Hepatocyte (in vitro differentiated cells): ENCODE results near the gene CLK2. TPM values are rescaled to one million over a fixed set of nuclear protein-coding genes. Genes with fewer than 3 reads are reported as not detected.

Experiments used
- DNase-seq: peaks from one replicate; pipeline ENCODE4 v3.0.0-alpha.2; 2016; ENCODE audit warnings: low spot score
- H2AFZ ChIP-seq: fragments of 200-600 bp; sonication (generic); 2 replicates; pipeline ENCODE4 v1.6.0; 2016; ENCODE audit warnings: antibody characterized with exemption, mild to moderate bottlenecking
- H3K27ac ChIP-seq: fragments of 200-600 bp; sonication (generic); 2 replicates; pipeline ENCODE4 v1.5.1; 2016; ENCODE audit warnings: mild to moderate bottlenecking
- H3K27me3 ChIP-seq: fragments of 200-600 bp; sonication (generic); 2 replicates; pipeline ENCODE4 v1.6.1; 2016
- H3K36me3 ChIP-seq: fragments of 200-600 bp; sonication (generic); replicated peaks from 2 replicates; pipeline ENCODE4 v1.5.1; 2016; ENCODE audit warnings: low read depth; ENCODE audit not compliant: insufficient read depth
- H3K4me1 ChIP-seq: fragments of 200-600 bp; sonication (generic); 2 replicates; pipeline ENCODE4 v1.5.1; 2016; ENCODE audit warnings: mild to moderate bottlenecking, moderate library complexity; ENCODE audit not compliant: insufficient read depth
- H3K4me2 ChIP-seq: fragments of 200-600 bp; sonication (generic); 2 replicates; pipeline ENCODE4 v1.6.0; 2016
- H3K4me3 ChIP-seq: fragments of 200-600 bp; sonication (generic); 2 replicates; pipeline ENCODE4 v1.5.1; 2016; ENCODE audit warnings: mild to moderate bottlenecking
- H3K79me2 ChIP-seq: fragments of 200-600 bp; sonication (generic); 2 replicates; pipeline ENCODE4 v1.6.0; 2017; ENCODE audit warnings: mild to moderate bottlenecking
- H3K9me2 ChIP-seq: fragments of 200-600 bp; sonication (generic); replicated peaks from 2 replicates; pipeline ENCODE4 v1.6.0; 2017; ENCODE audit warnings: mild to moderate bottlenecking; ENCODE audit not compliant: insufficient read depth
- H3K9me3 ChIP-seq: fragments of 200-600 bp; sonication (generic); 2 replicates; pipeline ENCODE4 v1.5.1; 2016; ENCODE audit warnings: low read depth, mild to moderate bottlenecking
- H4K20me1 ChIP-seq: fragments of 200-600 bp; sonication (generic); 2 replicates; pipeline ENCODE4 v1.6.0; 2016; ENCODE audit warnings: mild to moderate bottlenecking; ENCODE audit not compliant: insufficient read depth, poor library complexity, severe bottlenecking
- CTCF ChIP-seq: fragments of 200-600 bp; sonication (generic); IDR thresholded peaks from 2 replicates; pipeline ENCODE4 v1.5.1; 2016; ENCODE audit warnings: antibody characterized with exemption, mild to moderate bottlenecking; ENCODE audit not compliant: poor library complexity
- EZH2 ChIP-seq: fragments of 200-600 bp; sonication (generic); IDR thresholded peaks from 2 replicates; pipeline ENCODE4 v1.6.1; 2016; ENCODE audit warnings: antibody characterized with exemption, mild to moderate bottlenecking, borderline replicate concordance
- EZH2phosphoT487 ChIP-seq: fragments of 200-600 bp; sonication (generic); IDR thresholded peaks from one replicate; pipeline ENCODE4 v1.6.1; 2018; ENCODE audit warnings: antibody characterized with exemption, mild to moderate bottlenecking, low read depth, moderate library complexity; ENCODE audit not compliant: unreplicated experiment, severe bottlenecking
- WGBS: methylation state at CpG from one replicate; pipeline ENCODE4 v1.1.6; 2016; ENCODE audit warnings: low lambda C conversion rate; ENCODE audit errors: missing lambda C conversion rate; 5-methylcytosine and 5-hydroxymethylcytosine counted together
- polyA plus RNA-seq: library from polyadenylated mRNA; unstranded; fragments of >200 nt; fragmentation: Nextera tagmentation; extraction: Ambion mirVana; gene quantifications from 2 replicates; pipeline ENCODE4 v1.2.1, GENCODE V29; 2016
- total RNA-seq: library from RNA; depleted of rRNA; stranded (reverse); fragments of >200 nt; gene quantifications from 2 replicates; pipeline ENCODE4 v1.2.3, GENCODE V29; 2014

The CLK2 gene
- total and polyA plus RNA-seq, 2 experiments from 2014 or later: 18.6 to 48.7 TPM

GRCh38 chr1:155318082-155318481 is 44.8 kb upstream of the CLK2 start:
- 98% methylated on average over 9 of the region's 9 CpGs for WGBS
- no peak for TF ChIP-seq CTCF
- no peak for TF ChIP-seq EZH2
- no peak for TF ChIP-seq EZH2phosphoT487
- Histone ChIP-seq H2AFZ (no peak overlapping the region), H3K9me3 (no peaks in the 10 kb centered on the region), H4K20me1 (peaks cover 7% of the 10 kb centered on the region), H3K4me3 (no peak overlapping the region), H3K36me3 (no peaks in the 10 kb centered on the region), H3K9me2 (no peaks in the 10 kb centered on the region), H3K27ac (no peak overlapping the region), H3K4me2 (no peak overlapping the region), H3K79me2 (peaks cover 20% of the 10 kb centered on the region), H3K27me3 (no peaks in the 10 kb centered on the region), H3K4me1 (peaks cover 26% of the 10 kb centered on the region)
- DNase-seq: no peak

- Histone ChIP-seq H3K36me3 (no peaks in the 10 kb centered on the region), H3K27ac (peak overlapping the region; percentile 54), H3K79me2 (peaks cover 25% of the 10 kb centered on the region), H4K20me1 (peaks cover 4% of the 10 kb centered on the region), H3K4me1 (peaks cover 19% of the 10 kb centered on the region), H2AFZ (no peak overlapping the region), H3K9me3 (no peaks in the 10 kb centered on the region), H3K4me2 (peak overlapping the region; percentile 45), H3K9me2 (no peaks in the 10 kb centered on the region), H3K4me3 (no peak overlapping the region), H3K27me3 (no peaks in the 10 kb centered on the region)
- TF ChIP-seq CTCF (no peak), EZH2 (no peak), EZH2phosphoT487 (no peak)
- no peak for DNase-seq
- WGBS: 70% methylated on average over 3 of the region's 3 CpGs
Measured at GRCh38 chr1:155316922-155317321, 43.6 kb upstream of the CLK2 start.

- TF ChIP-seq CTCF (no peak), EZH2 (no peak), EZH2phosphoT487 (no peak)
- Histone ChIP-seq H3K4me2 (no peak overlapping the region), H3K9me3 (no peaks in the 10 kb centered on the region), H3K27me3 (no peaks in the 10 kb centered on the region), H3K4me1 (peaks cover 28% of the 10 kb centered on the region), H3K9me2 (no peaks in the 10 kb centered on the region), H3K27ac (no peak overlapping the region), H3K36me3 (no peaks in the 10 kb centered on the region), H3K4me3 (no peak overlapping the region), H4K20me1 (peaks cover 3% of the 10 kb centered on the region), H2AFZ (no peak overlapping the region), H3K79me2 (peaks cover 53% of the 10 kb centered on the region)
- DNase-seq: no peak
- 94% methylated on average over 8 of the region's 8 CpGs for WGBS
Measured at GRCh38 chr1:155313261-155313660, 40.0 kb upstream of the CLK2 start.

- Histone ChIP-seq H3K4me2 (peak overlapping the region; percentile 97), H3K9me2 (no peaks in the 10 kb centered on the region), H3K4me3 (peak overlapping the region; percentile 72), H3K36me3 (no peaks in the 10 kb centered on the region), H2AFZ (no peak overlapping the region), H3K27me3 (no peaks in the 10 kb centered on the region), H3K4me1 (peaks cover 17% of the 10 kb centered on the region), H3K79me2 (peaks cover 48% of the 10 kb centered on the region), H4K20me1 (peaks cover 3% of the 10 kb centered on the region), H3K27ac (peak overlapping the region; percentile 92), H3K9me3 (no peaks in the 10 kb centered on the region)
- 43% methylated on average over 11 of the region's 11 CpGs for WGBS
- TF ChIP-seq CTCF (no peak), EZH2 (no peak), EZH2phosphoT487 (no peak)
- DNase-seq: peak; percentile 56
Measured at GRCh38 chr1:155309423-155310021, 36.2 kb upstream of the CLK2 start.
